Measurements from ENCODE around the gene IVNS1ABP.
"Not testable (repeated sequence)": the region's sequence is repeated elsewhere in the genome, so short reads cannot be mapped to it uniquely, and the experiment has no call there.

IVNS1ABP gene

DNA sequence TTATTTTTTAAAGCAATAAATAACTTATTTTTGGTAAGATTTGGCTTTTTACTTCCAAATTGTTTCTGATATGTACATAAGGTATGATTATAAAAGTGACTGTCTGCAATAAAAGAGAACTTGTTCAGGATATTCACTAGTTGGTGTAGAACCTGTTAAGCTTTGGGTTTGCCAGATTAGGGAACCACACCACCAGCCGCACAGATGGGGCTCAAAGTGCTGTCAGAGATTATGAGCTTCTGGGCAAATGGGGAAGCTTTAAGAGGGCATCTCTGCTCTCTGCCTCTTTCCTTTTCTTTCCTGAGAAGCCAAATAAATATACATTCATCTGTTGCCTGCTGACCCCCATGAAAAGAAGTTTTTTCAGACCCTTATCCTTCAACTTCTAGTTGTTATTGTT, 25.4 kb downstream of the IVNS1ABP start:
- no peak for DNase-seq

DNA sequence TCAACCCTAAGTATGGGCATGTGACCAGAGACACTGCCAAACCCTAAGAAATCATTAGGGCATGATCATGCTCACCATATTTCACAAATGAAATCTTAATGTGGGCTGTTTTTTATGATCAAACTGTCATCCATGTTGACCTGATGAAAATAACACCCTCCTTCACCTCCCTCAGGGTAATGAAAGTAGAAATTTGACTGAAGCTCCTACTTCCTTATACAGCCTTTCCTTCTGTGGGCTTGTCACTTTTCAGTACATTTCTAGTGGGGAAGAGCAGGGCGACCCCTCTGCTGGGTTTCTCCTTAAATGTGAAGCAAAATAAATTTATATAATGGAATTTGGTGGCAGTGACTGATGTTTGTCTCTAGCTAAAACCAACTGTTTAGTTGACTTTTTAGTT, 25.9 kb downstream of the IVNS1ABP start:
- DNase-seq = no peak

DNA sequence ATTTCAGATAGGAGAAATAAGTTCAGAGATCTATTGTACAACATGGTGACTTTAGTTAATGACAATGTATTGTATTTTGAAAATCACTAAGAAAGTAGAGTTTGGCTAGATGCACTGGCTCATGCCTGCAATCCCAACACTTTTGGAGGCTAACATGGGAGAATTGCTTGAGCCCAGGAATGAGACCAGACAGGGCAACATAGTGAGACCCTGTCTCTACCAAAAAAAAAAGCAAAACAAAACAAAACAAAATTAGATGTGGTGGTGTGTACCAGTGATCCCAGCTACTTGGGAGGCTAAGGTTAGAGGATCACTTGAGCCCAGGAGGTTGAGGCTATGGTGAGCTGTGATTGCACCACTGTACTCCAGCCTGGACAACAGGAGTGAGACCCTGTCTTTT, 27.2 kb downstream of the IVNS1ABP start:
- no peak for DNase-seq

- DNase-seq = no peak
Measured at GRCh38 chr1:185288435-185288834, 28.6 kb downstream of the IVNS1ABP start.

DNA sequence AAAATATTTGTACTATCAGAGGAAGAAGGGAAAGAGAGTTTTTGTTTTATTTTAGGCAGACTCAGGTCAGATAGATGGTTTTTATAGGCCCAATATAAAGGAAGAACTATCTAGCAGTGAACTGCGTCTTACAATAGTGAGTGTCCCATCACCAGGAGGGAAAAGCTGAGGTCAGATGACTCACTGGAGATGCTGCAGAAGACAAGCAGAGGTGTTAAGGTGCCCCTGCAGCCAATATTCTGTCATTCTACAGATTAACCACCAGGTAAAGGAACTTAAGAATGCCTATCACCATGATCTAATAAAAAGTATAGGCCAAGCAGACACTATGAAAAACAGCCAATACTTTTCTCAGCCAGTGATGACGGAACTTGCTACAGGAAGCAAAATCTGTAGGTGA, 29.6 kb downstream of the IVNS1ABP start:
- no peak for DNase-seq

DNA sequence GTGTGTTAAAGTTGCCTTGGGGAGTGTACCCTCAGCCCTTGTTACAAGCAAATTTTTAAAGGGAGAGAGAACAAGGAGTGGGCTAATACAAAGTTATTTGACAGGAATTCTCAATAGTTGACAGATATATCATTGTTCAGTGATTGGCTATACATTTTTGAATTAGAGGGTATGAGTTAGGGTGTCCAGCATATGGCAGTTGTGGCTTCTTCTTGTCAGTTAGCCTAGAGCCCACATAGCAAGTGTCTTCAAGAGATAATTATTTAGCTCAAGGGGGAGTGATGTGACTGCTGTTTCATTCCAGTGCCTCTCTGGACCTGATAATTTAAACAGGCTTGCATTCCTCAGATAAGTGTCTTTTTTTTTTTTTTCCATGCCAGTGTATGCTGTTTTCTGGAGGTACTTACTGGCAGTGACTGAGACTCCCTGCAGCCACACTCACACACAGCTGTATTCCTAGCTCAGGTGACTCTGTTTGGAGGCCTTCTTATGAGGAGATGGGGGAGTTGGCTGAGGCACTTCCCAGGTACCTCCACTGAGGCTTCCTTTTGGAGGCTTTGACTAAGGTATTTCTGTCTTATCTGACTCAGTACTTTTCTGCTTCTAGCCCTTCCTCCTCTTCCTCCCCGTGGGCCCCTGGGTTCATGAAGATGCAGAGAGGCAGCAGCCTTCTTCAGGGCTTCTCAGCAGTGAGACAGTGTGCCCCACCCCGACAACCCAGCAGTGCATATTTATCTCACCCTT, 32.3 kb downstream of the IVNS1ABP start:
- DNase-seq = no peak

- DNase-seq = no peak
Measured at GRCh38 chr1:185284116-185284515, 32.9 kb downstream of the IVNS1ABP start.

DNA sequence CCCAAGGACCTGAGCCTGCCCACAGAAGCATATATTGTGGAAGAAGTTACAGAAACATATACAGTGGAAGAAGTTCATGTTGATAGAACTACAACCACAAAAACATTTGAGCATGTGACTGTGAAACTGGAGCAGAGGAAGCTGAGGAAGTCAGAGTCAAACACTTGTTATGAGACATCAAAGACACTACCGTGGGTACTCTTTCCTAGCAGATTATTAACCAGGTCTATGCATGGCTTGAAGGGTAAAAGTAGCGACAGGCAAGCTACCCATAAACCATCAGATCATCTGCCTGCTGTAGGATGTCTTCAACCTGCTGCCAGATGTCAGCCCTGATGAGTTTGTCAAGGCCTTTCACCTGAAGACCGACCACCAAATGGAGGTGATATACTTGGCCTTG, 35.8 kb downstream of the IVNS1ABP start:
- no peak for DNase-seq

- no peak for DNase-seq
Measured at GRCh38 chr1:185280589-185280988, 36.5 kb downstream of the IVNS1ABP start.

DNA sequence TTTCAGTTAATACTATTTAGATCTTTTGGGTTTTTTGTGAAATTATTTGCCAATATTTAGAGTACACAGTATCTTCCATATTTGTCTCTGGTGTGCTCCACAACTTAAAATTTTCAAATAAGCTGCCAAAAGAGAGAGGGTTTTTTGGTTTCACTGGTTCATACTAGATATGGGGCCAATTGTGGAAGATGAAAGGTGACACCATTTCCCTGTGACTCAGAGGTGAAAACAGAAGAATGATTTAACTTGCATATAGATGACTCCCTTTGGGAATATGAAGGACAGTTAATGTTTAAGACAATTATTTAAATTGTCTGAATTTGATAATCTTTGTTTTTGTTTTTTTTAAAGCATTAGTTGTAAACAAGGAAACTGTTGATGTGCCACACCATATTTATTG, 37.5 kb downstream of the IVNS1ABP start:
- no peak for DNase-seq

- no peak for DNase-seq
Measured at GRCh38 chr1:185271921-185272320, 45.1 kb downstream of the IVNS1ABP start.

- DNase-seq = no peak
Measured at GRCh38 chr1:185268352-185268751, 48.7 kb downstream of the IVNS1ABP start.

DNA sequence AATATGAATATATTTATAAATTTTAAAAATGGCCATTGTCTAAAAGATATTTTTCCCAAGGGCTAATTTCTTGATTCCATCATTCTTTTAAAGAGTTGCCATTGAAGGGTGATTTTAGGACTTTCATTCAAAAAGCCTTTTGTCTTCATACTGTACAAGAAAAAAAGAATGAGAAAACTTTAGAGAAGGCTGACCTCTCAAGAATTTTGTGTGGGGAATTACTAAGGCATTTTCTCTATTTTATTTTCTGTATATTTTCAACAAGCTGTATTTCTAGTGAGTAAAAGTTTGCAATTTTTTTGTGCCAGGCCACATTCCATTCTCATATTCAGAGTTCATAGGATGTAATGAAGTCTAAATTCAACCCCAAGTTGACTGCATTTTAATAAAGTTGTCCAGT, 49.3 kb downstream of the IVNS1ABP start:
- DNase-seq = no peak

- DNase-seq = no peak
Measured at GRCh38 chr1:185267301-185267700, 49.7 kb downstream of the IVNS1ABP start.

GRCh38 chr1:185265314-185265713, 51.7 kb downstream of the IVNS1ABP start:
- no peak for DNase-seq

GRCh38 chr1:185263780-185264179, 53.3 kb downstream of the IVNS1ABP start:
- no peak for DNase-seq

DNA sequence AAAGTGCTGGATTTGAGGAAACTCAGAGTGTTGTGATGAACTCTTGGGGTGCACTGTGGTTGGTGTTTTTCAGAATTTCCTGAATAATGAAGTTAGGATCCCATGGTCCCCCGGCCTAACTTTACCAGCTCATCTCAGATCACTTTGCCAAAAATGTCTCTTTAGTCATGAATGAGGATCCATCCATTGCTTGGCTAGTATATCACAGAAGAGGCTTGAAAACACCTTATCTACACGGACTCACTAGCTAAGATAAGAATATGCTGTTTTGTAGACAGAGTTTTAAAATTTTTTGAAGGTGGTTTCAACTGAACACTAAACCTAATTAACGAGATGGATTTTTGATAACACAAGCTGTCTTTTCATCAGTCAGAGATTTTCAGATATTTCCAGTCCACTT, 53.8 kb downstream of the IVNS1ABP start:
- DNase-seq = no peak

DNA sequence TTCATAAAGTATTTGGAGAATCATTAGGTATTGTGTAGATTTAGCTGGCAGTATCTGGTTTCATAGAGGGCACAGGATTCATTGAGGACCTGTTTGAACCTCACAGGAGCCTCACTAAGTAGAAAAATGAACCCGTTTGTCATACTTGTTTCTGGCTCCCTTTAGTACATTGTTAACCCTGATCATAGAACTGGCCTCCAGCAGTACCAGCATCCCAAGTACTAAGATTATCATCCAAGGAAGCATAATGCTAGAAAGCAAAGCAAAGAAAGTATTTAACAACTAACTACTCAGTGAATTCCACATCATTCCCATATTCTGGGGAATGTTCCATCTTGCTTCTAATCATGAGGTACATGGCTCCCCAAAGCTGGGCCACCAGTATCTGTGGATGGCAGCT, 54.9 kb downstream of the IVNS1ABP start:
- DNase-seq = no peak

GRCh38 chr1:185260611-185261010, 56.4 kb downstream of the IVNS1ABP start:
- DNase-seq = no peak

GRCh38 chr1:185258676-185259075, 58.4 kb downstream of the IVNS1ABP start:
- DNase-seq = no peak

- DNase-seq = no peak
Measured at GRCh38 chr1:185257950-185258208, 59.2 kb downstream of the IVNS1ABP start.

- DNase-seq = peak; percentile 9
Measured at GRCh38 chr1:185257116-185257949, 59.7 kb downstream of the IVNS1ABP start.

DNA sequence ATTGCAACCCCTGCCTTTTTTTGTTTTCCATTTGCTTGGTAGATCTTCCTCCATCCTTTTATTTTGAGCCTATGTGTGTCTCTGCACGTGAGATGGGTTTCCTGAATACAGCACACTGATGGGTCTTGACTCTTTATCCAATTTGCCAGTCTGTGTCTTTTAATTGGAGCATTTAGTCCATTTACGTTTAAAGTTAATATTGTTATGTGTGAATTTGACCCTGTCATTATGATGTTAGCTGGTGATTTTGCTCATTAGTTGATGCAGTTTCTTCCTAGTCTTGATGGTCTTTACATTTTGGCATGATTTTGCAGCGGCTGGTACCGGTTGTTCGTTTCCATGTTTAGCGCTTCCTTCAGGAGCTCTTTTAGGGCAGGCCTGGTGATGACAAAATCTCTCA, 61.4 kb downstream of the IVNS1ABP start:
- not testable (repeated sequence) for DNase-seq

DNA sequence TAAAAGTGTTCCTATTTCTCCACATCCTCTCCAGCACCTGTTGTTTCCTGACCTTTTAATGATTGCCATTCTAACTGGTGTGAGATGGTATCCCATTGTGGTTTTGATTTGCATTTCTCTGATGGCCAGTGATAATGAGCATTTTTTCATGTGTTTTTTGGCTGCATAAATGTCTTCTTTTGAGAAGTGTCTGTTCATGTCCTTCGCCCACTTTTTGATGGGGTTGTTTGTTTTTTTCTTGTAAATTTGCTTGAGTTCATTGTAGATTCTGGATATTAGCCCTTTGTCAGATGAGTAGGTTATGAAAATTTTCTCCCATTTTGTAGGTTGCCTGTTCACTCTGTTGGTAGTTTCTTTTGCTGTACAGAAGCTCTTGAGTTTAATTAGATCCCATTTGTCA, 64.6 kb downstream of the IVNS1ABP start:
- DNase-seq = not testable (repeated sequence)

GRCh38 chr1:185251928-185252327, 65.1 kb downstream of the IVNS1ABP start:
- DNase-seq = not testable (repeated sequence)
